Skin epidermis (tissue), 12 donors: ENCODE data around the gene ECM1.
A peak's percentile ranks its signal among the peaks of the same experiment; 100 is the strongest.

Experiments used
- H3K27ac ChIP-seq, 21 experiments: fragments of 200-600 bp; sonication (generic) in 11 of 21; one replicate each; pipeline ENCODE4 v1.5.0; 2020; ENCODE audit warnings: mild to moderate bottlenecking in 3 of 21, inconsistent platforms in 2 of 21, moderate library complexity in 2 of 21
- H3K4me3 ChIP-seq, 7 experiments: fragments of 200-600 bp; sonication (generic) in 2 of 7; one replicate each; pipeline ENCODE4 v1.5.0; 2020; ENCODE audit warnings: inconsistent platforms in 2 of 7, mild to moderate bottlenecking in 2 of 7, moderate library complexity in 1 of 7

Gene ECM1

DNA sequence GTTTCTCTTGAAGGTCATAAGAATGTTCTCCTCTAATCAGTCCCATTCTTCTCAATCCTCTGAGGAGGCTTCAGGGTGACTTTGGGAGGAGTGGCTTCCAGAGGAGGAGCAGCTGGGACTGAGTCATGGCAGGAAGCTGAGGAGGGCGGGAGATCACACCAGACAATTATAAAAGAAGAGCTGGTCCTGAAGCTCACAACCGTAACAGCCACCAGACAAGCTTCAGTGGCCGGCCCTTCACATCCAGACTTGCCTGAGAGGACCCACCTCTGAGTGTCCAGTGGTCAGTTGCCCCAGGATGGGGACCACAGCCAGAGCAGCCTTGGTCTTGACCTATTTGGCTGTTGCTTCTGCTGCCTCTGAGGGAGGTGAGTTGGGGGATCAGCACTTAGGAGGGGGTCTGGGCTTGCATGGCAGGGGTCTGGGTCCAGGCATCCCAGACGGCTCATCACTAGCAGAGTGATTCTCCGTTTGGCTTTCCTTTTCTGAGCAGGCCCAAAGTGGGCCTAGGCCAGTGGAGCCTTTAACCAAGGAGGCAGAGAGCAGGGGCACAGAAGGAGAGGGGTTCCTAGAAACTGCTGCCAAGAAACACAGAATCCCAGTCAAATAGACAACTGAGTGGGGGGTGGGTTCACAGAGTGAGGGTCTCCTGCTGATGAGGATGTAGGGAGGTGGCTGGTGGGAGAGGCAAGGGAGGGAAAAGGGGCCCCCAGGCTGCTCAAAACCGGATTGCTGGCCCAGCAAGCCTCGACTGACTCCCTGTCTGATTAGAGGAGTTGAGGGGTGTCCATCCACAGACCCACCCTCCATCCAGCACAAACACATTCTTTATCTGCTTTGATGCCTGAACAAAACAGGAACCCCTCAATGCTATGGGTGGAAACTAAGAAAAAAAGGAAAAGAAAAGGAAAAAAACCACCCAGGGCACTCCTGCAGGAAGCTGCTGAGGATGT is at the start of gene ECM1:
Gene ECM1 (plus strand): TSS at position 198 of the 953 bp plus-strand sequence. CDS start 101 bp downstream, at position 299.
- H3K4me3 ChIP-seq = peak within 1 kb of the TSS; percentile 4 to 30 (median 24)

DNA sequence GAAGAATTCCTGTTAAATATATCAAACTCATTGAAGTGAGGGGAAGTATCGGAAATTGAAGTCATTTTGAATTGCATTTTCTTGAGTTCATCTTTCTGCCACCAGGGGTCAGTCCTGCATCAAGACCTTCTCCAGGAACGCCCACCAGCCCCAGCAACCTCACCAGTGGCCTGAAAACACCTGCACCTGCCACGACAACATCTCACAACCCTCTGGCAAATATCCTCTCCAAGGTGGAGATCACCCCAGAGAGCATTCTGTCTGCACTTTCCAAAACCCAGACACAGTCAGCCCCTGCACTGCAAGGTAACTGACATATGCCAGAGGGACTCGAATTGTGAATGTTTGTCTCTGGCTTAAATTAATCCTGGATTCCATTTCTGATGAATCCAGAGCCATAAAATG is 43.5 kb upstream of the ECM1 start:
- H3K4me3 ChIP-seq = no peak overlapping the region
- H3K27ac ChIP-seq = no peak overlapping the region

More for the DNA sequence above, at the start of gene ECM1:
- H3K27ac ChIP-seq = peak within 1 kb of the TSS in 20 of 21 experiments; percentile 35 to 91 (median 77)

- no peak overlapping the region for H3K27ac ChIP-seq
- H3K4me3 ChIP-seq = no peak overlapping the region
These were observed 40.9 kb upstream of the ECM1 start for GRCh38 chr1:150466964-150467363.

DNA sequence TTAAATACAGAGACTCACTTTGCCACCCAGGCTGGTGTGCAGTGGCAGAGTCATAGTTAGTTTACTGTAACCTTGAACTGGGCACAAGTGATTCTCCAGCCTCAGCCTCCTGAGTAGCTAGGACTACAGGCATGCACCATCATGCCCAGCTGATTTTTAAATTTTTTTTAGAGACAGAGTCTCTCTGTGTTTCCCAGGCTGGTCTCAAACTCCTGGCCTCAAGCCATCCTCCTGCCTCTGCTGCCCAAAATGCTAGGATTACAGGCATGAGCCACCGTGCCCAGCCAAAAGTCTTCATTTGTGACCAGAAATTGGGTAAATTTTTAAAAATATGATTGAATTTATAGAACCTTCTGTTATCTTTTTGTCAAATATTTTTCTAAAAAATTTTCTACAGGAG is 38.6 kb upstream of the ECM1 start:
- no peak overlapping the region for H3K27ac ChIP-seq
- H3K4me3 ChIP-seq = no peak overlapping the region

- no peak overlapping the region for H3K4me3 ChIP-seq
- no peak overlapping the region for H3K27ac ChIP-seq
These were observed 35.2 kb upstream of the ECM1 start for GRCh38 chr1:150472601-150473200.

DNA sequence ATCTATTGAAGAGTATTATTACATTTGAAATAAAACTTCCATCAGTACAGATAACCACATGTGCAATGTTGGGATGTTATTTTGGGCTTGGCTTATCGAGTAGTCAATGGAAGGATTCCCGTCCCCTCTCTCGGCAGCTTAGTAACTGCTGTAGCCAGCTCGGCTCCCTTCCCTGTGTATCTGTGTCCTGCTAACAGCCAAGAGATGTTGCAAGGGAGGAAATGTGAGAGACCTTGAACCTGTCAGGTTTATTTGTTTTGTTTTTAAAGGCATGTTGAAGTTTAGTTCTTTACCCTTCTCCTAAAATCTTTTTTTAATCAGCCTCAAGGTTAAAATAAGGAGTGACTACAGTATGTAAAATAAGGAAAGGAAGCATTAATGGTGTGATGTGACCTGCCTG is 34.2 kb upstream of the ECM1 start:
- H3K27ac ChIP-seq = peak overlapping the region in 1 of 21 experiments; percentile 0
- H3K4me3 ChIP-seq = no peak overlapping the region

GRCh38 chr1:150474869-150475268 is 33.0 kb upstream of the ECM1 start:
- Histone ChIP-seq H3K4me3 (no peak overlapping the region), H3K27ac (no peak overlapping the region)

GRCh38 chr1:150476754-150477153 is 31.2 kb upstream of the ECM1 start:
- H3K4me3 ChIP-seq = no peak overlapping the region
- no peak overlapping the region for H3K27ac ChIP-seq

DNA sequence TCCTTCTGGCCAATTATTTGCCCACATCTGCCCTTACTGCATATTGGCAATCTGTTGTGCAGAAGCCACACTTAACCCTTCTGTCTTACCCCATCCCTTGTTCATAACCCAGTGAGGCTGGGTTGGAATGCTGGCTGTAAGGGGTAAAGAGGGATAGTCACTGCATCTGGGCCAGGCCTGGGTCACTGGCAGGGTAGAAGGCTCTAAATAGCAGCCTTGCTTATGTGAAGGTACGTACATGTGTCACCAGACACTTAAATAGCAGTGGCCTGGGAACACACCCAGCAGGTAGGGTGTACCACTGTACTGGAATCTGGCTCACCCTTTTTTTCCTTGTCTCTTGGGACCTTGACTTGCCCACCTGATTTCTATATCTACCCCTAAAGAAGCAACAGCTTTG is 30.6 kb upstream of the ECM1 start:
- Histone ChIP-seq H3K4me3 (no peak overlapping the region), H3K27ac (no peak overlapping the region)

- Histone ChIP-seq H3K27ac (no peak overlapping the region), H3K4me3 (no peak overlapping the region)
These were observed 30.2 kb upstream of the ECM1 start for GRCh38 chr1:150477733-150478132.

DNA sequence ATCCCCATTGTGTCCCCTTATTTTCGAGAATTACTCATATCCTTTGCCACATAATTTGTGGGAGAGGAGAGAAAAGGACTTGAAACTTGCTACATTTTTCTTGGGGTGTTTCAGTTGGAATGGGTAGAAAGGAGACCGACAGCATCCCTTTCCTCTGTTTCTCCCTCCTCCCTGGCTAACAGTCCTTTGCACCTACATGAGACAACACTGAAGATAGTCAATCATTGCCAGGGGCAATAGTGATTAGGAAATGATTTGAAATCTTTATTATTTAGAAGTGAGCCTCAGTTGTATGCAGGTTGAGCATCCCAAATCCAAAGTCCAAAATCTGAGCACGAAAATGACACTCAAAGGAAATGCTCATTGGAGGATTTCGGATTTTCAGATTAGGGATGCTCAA is 28.5 kb upstream of the ECM1 start:
- Histone ChIP-seq H3K4me3 (no peak overlapping the region), H3K27ac (no peak overlapping the region)

DNA sequence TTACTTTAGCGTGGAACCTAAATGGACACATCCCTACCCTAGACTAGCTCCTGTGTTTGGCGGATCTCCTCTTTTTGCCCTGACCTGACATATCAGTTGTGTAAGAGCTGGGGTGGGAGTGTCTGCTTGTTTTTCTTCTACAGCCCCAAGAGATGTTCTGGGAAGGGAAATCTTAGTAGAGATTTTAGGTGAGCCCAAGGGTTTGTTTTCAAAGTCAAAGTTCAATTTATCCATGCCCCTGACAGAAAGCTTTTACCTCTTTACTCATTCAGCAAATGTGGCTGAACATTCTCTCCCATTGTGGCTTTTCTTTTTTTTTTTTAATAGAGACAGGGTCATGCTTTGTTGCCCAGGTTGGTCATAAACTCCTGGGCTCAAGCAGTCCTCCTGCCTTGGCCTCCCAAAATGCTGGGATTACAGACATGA is 28.0 kb upstream of the ECM1 start:
- H3K27ac ChIP-seq = no peak overlapping the region
- no peak overlapping the region for H3K4me3 ChIP-seq

- Histone ChIP-seq H3K27ac (no peak overlapping the region), H3K4me3 (no peak overlapping the region)
These were observed 23.5 kb upstream of the ECM1 start for GRCh38 chr1:150484431-150484830.

DNA sequence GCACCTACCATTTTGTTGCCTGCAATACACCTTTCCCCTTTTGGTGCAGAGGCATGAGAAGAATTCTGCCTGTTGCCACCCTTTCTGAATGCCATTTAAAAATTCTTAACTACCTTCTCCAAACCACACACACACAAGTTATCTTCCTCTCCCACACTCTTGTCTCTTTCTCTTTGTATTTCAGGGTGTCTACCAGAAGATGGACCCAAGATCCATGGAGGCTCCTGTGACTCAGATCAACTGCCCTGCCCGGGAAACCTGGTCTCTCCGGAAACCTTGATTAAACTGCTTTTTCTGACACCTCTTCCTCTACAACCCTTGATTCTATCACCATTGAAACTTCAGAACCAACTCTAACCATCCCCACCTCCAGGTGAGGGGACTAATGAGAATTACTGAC is 23.0 kb upstream of the ECM1 start:
- H3K27ac ChIP-seq = peak overlapping the region in 2 of 21 experiments; percentile 6 to 31
- no peak overlapping the region for H3K4me3 ChIP-seq

- peak within 1 kb of the TSS; percentile 40 to 81 (median 63) for H3K4me3 ChIP-seq
- H3K27ac ChIP-seq = peak within 1 kb of the TSS in 20 of 21 experiments; percentile 22 to 92 (median 80)
These were observed 20.7 kb upstream of the ECM1 start, which contains the start of gene TARS2 for GRCh38 chr1:150486966-150487762. Gene TARS2 (plus strand): TSS chr1:150487419. CDS start chr1:150487451, 32 bp downstream.

DNA sequence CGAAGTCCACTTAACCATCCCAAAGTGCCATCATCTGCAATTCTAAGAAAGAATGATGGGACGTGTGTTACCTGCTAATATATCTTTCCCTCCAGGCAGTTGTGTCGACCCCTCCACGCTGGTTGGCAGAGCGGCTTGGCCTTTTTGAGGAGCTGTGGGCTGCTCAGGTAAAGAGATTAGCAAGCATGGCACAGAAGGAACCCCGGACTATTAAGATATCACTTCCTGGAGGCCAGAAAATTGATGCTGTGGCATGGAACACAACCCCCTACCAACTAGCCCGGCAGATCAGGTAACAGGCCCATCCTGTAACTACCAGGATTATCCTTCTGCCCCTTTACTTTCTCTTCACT is 20.2 kb upstream of the ECM1 start:
- H3K4me3 ChIP-seq = peak overlapping the region; percentile 40 to 81 (median 63)
- H3K27ac ChIP-seq = peak overlapping the region in 19 of 21 experiments; percentile 61 to 92 (median 81)

GRCh38 chr1:150493175-150493574 is 14.7 kb upstream of the ECM1 start:
- no peak overlapping the region for H3K4me3 ChIP-seq
- H3K27ac ChIP-seq = no peak overlapping the region

- no peak overlapping the region for H3K27ac ChIP-seq
- H3K4me3 ChIP-seq = no peak overlapping the region
These were observed 9.6 kb upstream of the ECM1 start for GRCh38 chr1:150498342-150498741.

DNA sequence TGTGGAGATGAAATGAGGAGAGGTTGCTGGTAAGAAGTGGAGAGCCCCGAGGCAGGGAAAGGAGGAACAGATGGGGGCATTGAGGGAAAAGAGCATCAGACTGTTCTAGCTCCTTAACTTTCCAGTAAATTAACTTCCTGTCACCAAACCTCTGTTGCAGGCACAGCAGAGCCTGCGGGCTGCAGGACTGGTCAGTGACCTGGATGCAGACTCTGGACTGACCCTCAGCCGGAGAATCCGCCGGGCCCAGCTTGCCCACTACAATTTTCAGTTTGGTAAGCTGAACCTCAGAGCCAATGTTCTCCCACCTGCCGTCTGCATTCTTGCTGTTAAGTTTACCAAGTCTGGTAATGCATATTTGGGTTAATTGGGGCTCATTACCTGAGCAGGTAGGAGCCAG is 2.5 kb upstream of the ECM1 start:
- H3K4me3 ChIP-seq = no peak overlapping the region
- no peak overlapping the region for H3K27ac ChIP-seq

DNA sequence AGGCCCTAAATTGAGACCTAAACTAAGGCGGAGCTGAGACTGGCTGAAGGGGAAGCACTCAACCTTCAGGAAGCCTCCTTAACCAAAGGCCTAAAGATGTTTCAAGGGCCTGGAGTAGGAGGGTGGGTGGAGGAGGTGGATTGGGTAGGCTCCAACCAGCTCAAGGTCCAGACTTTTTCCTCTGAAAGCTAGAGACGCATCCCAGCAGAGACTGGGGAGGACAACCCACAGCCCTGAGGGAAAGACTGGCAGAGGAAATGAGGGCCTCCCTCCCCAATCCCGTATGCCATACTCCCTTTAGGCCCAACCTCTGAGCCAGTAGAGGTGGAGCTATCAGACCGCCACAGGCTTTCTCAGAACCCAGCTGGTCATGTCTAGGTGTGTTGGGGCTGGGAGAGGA is 1.1 kb downstream of the ECM1 start:
- H3K4me3 ChIP-seq = peak overlapping the region in 6 of 7 experiments; percentile 6 to 30 (median 25)
- peak overlapping the region in 18 of 21 experiments; percentile 38 to 91 (median 78) for H3K27ac ChIP-seq
